PC-9 (cell line): Measurements from ENCODE around the gene MUC13. TPM values are rescaled to one million over a fixed set of nuclear protein-coding genes. Genes with fewer than 3 reads are reported as not detected.

Source experiments
- BruUV-seq: library from RNA; stranded (reverse); fragments of 400-500 nt; replicated peaks from 2 replicates; lab custom pipeline; 2021; lab: Mats Ljungman, UMichigan
- CTCF ChIA-PET: fragments of 300-600 bp; sonication (Branson Sonifier 250); formaldehyde crosslinking; loops from one replicate; lab custom pipeline; 2022; ENCODE audit warnings: antibody characterized with exemption; lab: Charles Lee
- POLR2A ChIA-PET: fragments of 300-600 bp; sonication (Branson Sonifier 250); formaldehyde crosslinking; loops from one replicate; lab custom pipeline; 2022; ENCODE audit warnings: antibody characterized with exemption; ENCODE audit not compliant: unreplicated experiment; lab: Charles Lee
- DNase-seq, 2 experiments: peaks; one replicate each; pipeline versions ENCODE4 v3.0.0 to v3.0.0-alpha.2; 2015 to 2022; ENCODE audit warnings: mixed read lengths in 1 of 2
- H2AFZ ChIP-seq: fragments of 200-600 bp; sonication (generic); 2 replicates; pipeline ENCODE4 v1.8.1; 2017; ENCODE audit warnings: antibody characterized with exemption
- H3F3A ChIP-seq: fragments of 200-600 bp; sonication (generic); 2 replicates; pipeline ENCODE4 v1.8.1; 2017; ENCODE audit warnings: antibody characterized with exemption, mild to moderate bottlenecking, low read depth; ENCODE audit not compliant: insufficient read depth
- H3K27ac ChIP-seq: fragments of 200-600 bp; sonication (generic); 2 replicates; pipeline ENCODE4 v1.6.1; 2016; ENCODE audit warnings: mixed run types
- H3K27me3 ChIP-seq: fragments of 200-600 bp; sonication (generic); 2 replicates; pipeline ENCODE4 v1.6.1; 2016; ENCODE audit warnings: low read depth, mixed run types; ENCODE audit not compliant: insufficient read depth
- H3K36me3 ChIP-seq: fragments of 200-600 bp; sonication (generic); 2 replicates; pipeline ENCODE4 v1.6.1; 2016; ENCODE audit warnings: low read depth, mixed run types
- H3K4me1 ChIP-seq: fragments of 200-600 bp; sonication (generic); replicated peaks from 2 replicates; pipeline ENCODE4 v1.6.1; 2016; ENCODE audit warnings: mixed run types; ENCODE audit not compliant: insufficient read depth
- H3K4me2 ChIP-seq: fragments of 200-600 bp; sonication (generic); 2 replicates; pipeline ENCODE4 v1.6.1; 2017; ENCODE audit warnings: mixed run types
- H3K4me3 ChIP-seq: fragments of 200-600 bp; sonication (generic); 2 replicates; pipeline ENCODE4 v1.6.1; 2016; ENCODE audit warnings: mixed run types
- H3K79me2 ChIP-seq: fragments of 200-600 bp; sonication (generic); 2 replicates; pipeline ENCODE4 v1.6.1; 2017; ENCODE audit warnings: low read depth, mixed run types
- H3K9me2 ChIP-seq: fragments of 200-600 bp; sonication (generic); 2 replicates; pipeline ENCODE4 v1.8.1; 2017; ENCODE audit warnings: mild to moderate bottlenecking; ENCODE audit not compliant: insufficient read depth
- H3K9me3 ChIP-seq: fragments of 200-600 bp; sonication (generic); 2 replicates; pipeline ENCODE4 v1.8.1; 2016; ENCODE audit warnings: low read depth; ENCODE audit not compliant: insufficient read depth
- H4K20me1 ChIP-seq: fragments of 200-600 bp; sonication (generic); 2 replicates; pipeline ENCODE4 v1.8.1; 2017; ENCODE audit not compliant: insufficient read depth
- CTCF ChIP-seq: fragments of 200-600 bp; sonication (generic); conservative IDR thresholded peaks from 2 replicates; pipeline ENCODE4 v1.6.1; 2017; ENCODE audit warnings: mixed run types, antibody characterized with exemption, mild to moderate bottlenecking, moderate library complexity
- EZH2 ChIP-seq: fragments of 200-600 bp; sonication (generic); IDR thresholded peaks from 2 replicates; pipeline ENCODE4 v1.8.0; 2017; ENCODE audit warnings: antibody characterized with exemption, low read depth
- intact Hi-C: fragments of 100-400 bp; cut with micrococcal nuclease; formaldehyde crosslinking; loops from one replicate; pipeline ENCODE4 v1.10.0; 2022; ENCODE audit not compliant: unreplicated experiment
- total RNA-seq: library from RNA; stranded (reverse); gene quantifications from 2 replicates; pipeline ENCODE4 v1.2.3, GENCODE V29; 2021

MUC13 gene
- total RNA-seq, 1 experiment from 2014 or later = not detected

GRCh38 chr3:124858275-124858674, 76.3 kb downstream of the MUC13 start:
- no peak overlapping the region for H3K4me3 ChIP-seq
- H3K9me2 ChIP-seq = no peaks in the 10 kb centered on the region
- BruUV-seq = no TSS peak
- H2AFZ ChIP-seq = no peak overlapping the region
- intact Hi-C loops = no loop called here
- no peak for DNase-seq
- H3K4me1 ChIP-seq = peaks cover 26% of the 10 kb centered on the region
- TF ChIP-seq EZH2 (no peak), CTCF (no peak)
- POLR2A ChIA-PET = no interaction called here
- peaks cover 38% of the 10 kb centered on the region for H3K36me3 ChIP-seq
- CTCF ChIA-PET = no interaction called here
- H3K79me2 ChIP-seq = peaks cover 56% of the 10 kb centered on the region
- H3K27ac ChIP-seq = no peak overlapping the region
- no peaks in the 10 kb centered on the region for H4K20me1 ChIP-seq
- H3K4me2 ChIP-seq = no peak overlapping the region
- H3F3A ChIP-seq = peaks cover 19% of the 10 kb centered on the region
- no peaks in the 10 kb centered on the region for H3K27me3 ChIP-seq
- H3K9me3 ChIP-seq = 0 out of 2 replicates have a peak, but pooled peaks cover 3% of the 10 kb centered on the region

GRCh38 chr3:124856677-124857076, 77.9 kb downstream of the MUC13 start:
- no peaks in the 10 kb centered on the region for H4K20me1 ChIP-seq
- no TSS peak for BruUV-seq
- DNase-seq = no peak
- H3F3A ChIP-seq = peaks cover 17% of the 10 kb centered on the region
- H3K9me3 ChIP-seq = 0 out of 2 replicates have a peak, but pooled peaks cover 3% of the 10 kb centered on the region
- H3K4me2 ChIP-seq = no peak overlapping the region
- TF ChIP-seq CTCF (no peak), EZH2 (no peak)
- POLR2A ChIA-PET = no interaction called here
- peaks cover 21% of the 10 kb centered on the region for H3K4me1 ChIP-seq
- no peak overlapping the region for H2AFZ ChIP-seq
- peaks cover 37% of the 10 kb centered on the region for H3K36me3 ChIP-seq
- H3K79me2 ChIP-seq = peaks cover 42% of the 10 kb centered on the region
- no peaks in the 10 kb centered on the region for H3K27me3 ChIP-seq
- H3K27ac ChIP-seq = no peak overlapping the region
- CTCF ChIA-PET = no interaction called here
- H3K9me2 ChIP-seq = no peaks in the 10 kb centered on the region
- H3K4me3 ChIP-seq = no peak overlapping the region
- intact Hi-C loops = no loop called here

Other genes with a start within 250 kb of the MUC13 start
- 35.6 and 61.8 TPM in 2 replicates for gene UMPS, start 204.3 kb downstream of the MUC13 start, total RNA-seq
- 226 and 287 TPM in 2 replicates for gene ITGB5, start 47.4 kb downstream of the MUC13 start, total RNA-seq
- 30.2 and 33.5 TPM in 2 replicates for gene HEG1, start 121.2 kb upstream of the MUC13 start, total RNA-seq